ENCODE measurements around the gene NPAS2. TPM values are rescaled to one million over a fixed set of nuclear protein-coding genes. Genes with fewer than 3 reads are reported as not detected.

The NPAS2 gene
- total RNA-seq, 4 donors from 2014 or later: 7.7 to 83.2 (median 15.1) TPM

GRCh38 chr2:101014264-101014857, 194.4 kb downstream of the NPAS2 start:
- Histone ChIP-seq H3K36me3 (peaks cover 0 to 44% (median 0%) of the 10 kb centered on the region in 3 donors), H3K4me3 (no peak overlapping the region), H3K4me1 (peaks cover 0 to 3% (median 0%) of the 10 kb centered on the region in 4 donors), H3K27me3 (no peaks in the 10 kb centered on the region), H3K9me3 (no peaks in the 10 kb centered on the region), H3K27ac (no peak overlapping the region)
- WGBS, 2 donors: 91 to 94% methylated on average over 6 of the region's 6 CpGs
- no peak for DNase-seq (ENCODE audit: low spot score in 2 of 2)
- TF ChIP-seq CTCF (IDR thresholded peaks at IDR 0.05) (no peak), EP300 (IDR thresholded peaks at IDR 0.05) (no peak), POLR2A (IDR thresholded peaks at IDR 0.05) (no peak)

- no peaks in the 10 kb centered on the region for H3K27me3 ChIP-seq
- H3K4me3 ChIP-seq: no peak overlapping the region
- peaks cover 0 to 3% (median 0%) of the 10 kb centered on the region in 4 donors for H3K4me1 ChIP-seq
- H3K36me3 ChIP-seq: peaks cover 0 to 49% (median 4%) of the 10 kb centered on the region in 3 donors
- 71 to 79% methylated on average over 3 of the region's 3 CpGs for WGBS, 2 donors
- no peaks in the 10 kb centered on the region for H3K9me3 ChIP-seq
- no peak for TF ChIP-seq EP300 (IDR thresholded peaks at IDR 0.05)
- TF ChIP-seq POLR2A (IDR thresholded peaks at IDR 0.05): no peak
- no peak for TF ChIP-seq CTCF (IDR thresholded peaks at IDR 0.05)
- H3K27ac ChIP-seq: no peak overlapping the region
- no peak for DNase-seq (ENCODE audit: low spot score in 2 of 2)
These were observed 197.4 kb downstream of the NPAS2 start for GRCh38 chr2:101017371-101017770.

GRCh38 chr2:101018934-101019333, 199.0 kb downstream of the NPAS2 start:
- Histone ChIP-seq H3K27ac (no peak overlapping the region), H3K4me1 (no peaks in the 10 kb centered on the region), H3K36me3 (peaks cover 2 to 57% (median 4%) of the 10 kb centered on the region in 3 donors), H3K4me3 (no peak overlapping the region), H3K27me3 (no peaks in the 10 kb centered on the region), H3K9me3 (no peaks in the 10 kb centered on the region)
- TF ChIP-seq EP300 (IDR thresholded peaks at IDR 0.05): no peak
- TF ChIP-seq POLR2A (IDR thresholded peaks at IDR 0.05): no peak
- no peak for TF ChIP-seq CTCF (IDR thresholded peaks at IDR 0.05)
- 41 to 63% methylated on average over 8 of the region's 8 CpGs for WGBS, 2 donors
- DNase-seq (ENCODE audit: low spot score in 2 of 2): no peak

GRCh38 chr2:101022221-101022620, 202.3 kb downstream of the NPAS2 start:
- no peak overlapping the region for H3K27ac ChIP-seq
- 84% methylated on average over 14 to 16 of the region's 16 CpGs for WGBS, 2 donors
- no peak overlapping the region for H3K4me3 ChIP-seq
- peaks cover 2 to 60% (median 4%) of the 10 kb centered on the region in 3 donors for H3K36me3 ChIP-seq
- H3K9me3 ChIP-seq: no peaks in the 10 kb centered on the region
- TF ChIP-seq EP300 (IDR thresholded peaks at IDR 0.05) (no peak), CTCF (IDR thresholded peaks at IDR 0.05) (no peak), POLR2A (IDR thresholded peaks at IDR 0.05) (no peak)
- H3K4me1 ChIP-seq: no peaks in the 10 kb centered on the region
- no peaks in the 10 kb centered on the region for H3K27me3 ChIP-seq
- no peak for DNase-seq (ENCODE audit: low spot score in 2 of 2)

- H3K4me1 ChIP-seq: no peaks in the 10 kb centered on the region
- H3K36me3 ChIP-seq: peaks cover 2 to 67% (median 4%) of the 10 kb centered on the region in 3 donors
- no peak for TF ChIP-seq EP300 (IDR thresholded peaks at IDR 0.05)
- TF ChIP-seq POLR2A (IDR thresholded peaks at IDR 0.05): no peak
- TF ChIP-seq CTCF (IDR thresholded peaks at IDR 0.05): no peak
- WGBS, 2 donors: 91 to 95% methylated on average over 6 of the region's 6 CpGs
- DNase-seq (ENCODE audit: low spot score in 2 of 2): no peak
- H3K9me3 ChIP-seq: no peaks in the 10 kb centered on the region
- no peaks in the 10 kb centered on the region for H3K27me3 ChIP-seq
- no peak overlapping the region for H3K27ac ChIP-seq
- H3K4me3 ChIP-seq: no peak overlapping the region
These were observed 203.6 kb downstream of the NPAS2 start for GRCh38 chr2:101023327-101024107.

All from tibial nerve (tissue), 4 donors.